ENCODE data around the gene KRT83.
"Not testable (repeated sequence)": the region's sequence is repeated elsewhere in the genome, so short reads cannot be mapped to it uniquely, and the experiment has no call there.

Gene KRT83

DNA sequence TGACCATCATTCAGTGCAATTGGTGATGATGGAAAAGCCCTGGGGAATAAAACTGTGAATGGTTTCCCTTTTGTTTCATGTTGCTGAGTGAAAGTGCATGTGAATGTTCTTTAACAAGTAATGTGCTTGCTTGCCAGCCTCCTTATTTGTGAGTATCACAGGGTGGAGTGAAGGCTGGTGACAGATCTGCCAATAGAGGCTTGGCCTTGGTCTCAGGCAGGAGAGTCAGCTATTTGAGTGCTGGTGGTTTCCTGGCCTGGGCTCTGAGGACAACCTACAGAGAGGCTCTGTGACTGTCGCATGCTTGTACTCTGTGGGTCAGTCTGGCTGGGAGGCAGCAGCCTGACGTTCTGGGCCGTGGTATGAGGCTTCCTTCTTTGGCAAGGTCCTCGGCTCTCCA lies 25.4 kb upstream of the KRT83 start:
- Histone ChIP-seq H3K9ac (ENCODE audit: low read depth, low read length, poor library complexity, severe bottlenecking) (no peak overlapping the region), H3K9me3 (ENCODE audit: insufficient read depth, low read depth, low read length) (no peaks in the 10 kb centered on the region), H2AFZ (ENCODE audit: low read length) (no peak overlapping the region), H4K20me1 (ENCODE audit: insufficient read depth, low read length, poor library complexity, severe bottlenecking) (no peaks in the 10 kb centered on the region), H3K27me3 (ENCODE audit: insufficient read depth, low read length, poor library complexity, severe bottlenecking) (no peaks in the 10 kb centered on the region), H3K4me1 (ENCODE audit: insufficient read depth, low read length, poor library complexity, severe bottlenecking) (peaks cover 33% of the 10 kb centered on the region), H3K4me2 (ENCODE audit: low read depth, low read length, poor library complexity, severe bottlenecking) (no peak overlapping the region), H3K36me3 (ENCODE audit: insufficient read depth, low read length) (no peaks in the 10 kb centered on the region), H3F3A (ENCODE audit: low read depth) (no peaks in the 10 kb centered on the region), H3K4me3 (ENCODE audit: low read length, poor library complexity, severe bottlenecking) (no peak overlapping the region), H3K79me2 (ENCODE audit: insufficient read depth, low read length) (no peaks in the 10 kb centered on the region), H3K9me2 (replicated peaks; ENCODE audit: low read depth, low read length) (no peaks in the 10 kb centered on the region)
- TF ChIP-seq EZH2phosphoT487 (IDR thresholded peaks at IDR 0.05; ENCODE audit: borderline replicate concordance), result no peak
- TF ChIP-seq, protein P1, sequence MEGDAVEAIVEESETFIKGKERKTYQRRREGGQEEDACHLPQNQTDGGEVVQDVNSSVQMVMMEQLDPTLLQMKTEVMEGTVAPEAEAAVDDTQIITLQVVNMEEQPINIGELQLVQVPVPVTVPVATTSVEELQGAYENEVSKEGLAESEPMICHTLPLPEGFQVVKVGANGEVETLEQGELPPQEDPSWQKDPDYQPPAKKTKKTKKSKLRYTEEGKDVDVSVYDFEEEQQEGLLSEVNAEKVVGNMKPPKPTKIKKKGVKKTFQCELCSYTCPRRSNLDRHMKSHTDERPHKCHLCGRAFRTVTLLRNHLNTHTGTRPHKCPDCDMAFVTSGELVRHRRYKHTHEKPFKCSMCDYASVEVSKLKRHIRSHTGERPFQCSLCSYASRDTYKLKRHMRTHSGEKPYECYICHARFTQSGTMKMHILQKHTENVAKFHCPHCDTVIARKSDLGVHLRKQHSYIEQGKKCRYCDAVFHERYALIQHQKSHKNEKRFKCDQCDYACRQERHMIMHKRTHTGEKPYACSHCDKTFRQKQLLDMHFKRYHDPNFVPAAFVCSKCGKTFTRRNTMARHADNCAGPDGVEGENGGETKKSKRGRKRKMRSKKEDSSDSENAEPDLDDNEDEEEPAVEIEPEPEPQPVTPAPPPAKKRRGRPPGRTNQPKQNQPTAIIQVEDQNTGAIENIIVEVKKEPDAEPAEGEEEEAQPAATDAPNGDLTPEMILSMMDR (conservative IDR thresholded peaks at IDR 0.05; ENCODE audit: low read length), result no peak

DNA sequence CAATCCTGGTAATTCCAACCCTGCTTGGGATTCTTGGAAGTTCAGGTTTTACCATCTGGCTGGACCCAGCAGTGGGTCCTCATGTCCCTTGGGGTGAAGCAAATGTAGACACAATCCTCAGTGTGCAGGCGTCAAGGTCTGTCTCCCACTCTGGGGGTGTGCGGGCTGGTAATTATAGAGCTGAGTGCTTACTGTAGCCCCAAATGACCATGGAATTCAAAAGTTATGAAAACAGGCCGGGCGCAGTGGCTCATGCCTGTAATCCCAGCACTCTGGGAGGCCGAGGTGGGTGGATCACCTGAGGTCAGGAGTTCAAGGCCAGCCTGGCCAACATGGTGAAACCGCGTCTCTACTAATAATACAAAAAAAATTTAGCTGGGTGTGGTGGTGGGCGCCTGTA lies 23.8 kb upstream of the KRT83 start:
- H3F3A ChIP-seq (ENCODE audit: low read depth); H3K9ac ChIP-seq (ENCODE audit: low read depth, low read length, poor library complexity, severe bottlenecking); H4K20me1 ChIP-seq (ENCODE audit: insufficient read depth, low read length, poor library complexity, severe bottlenecking); H3K79me2 ChIP-seq (ENCODE audit: insufficient read depth, low read length); H3K4me2 ChIP-seq (ENCODE audit: low read depth, low read length, poor library complexity, severe bottlenecking); H3K9me3 ChIP-seq (ENCODE audit: insufficient read depth, low read depth, low read length); H3K4me3 ChIP-seq (ENCODE audit: low read length, poor library complexity, severe bottlenecking); H3K36me3 ChIP-seq (ENCODE audit: insufficient read depth, low read length); H2AFZ ChIP-seq (ENCODE audit: low read length); H3K9me2 ChIP-seq (replicated peaks; ENCODE audit: low read depth, low read length); H3K27me3 ChIP-seq (ENCODE audit: insufficient read depth, low read length, poor library complexity, severe bottlenecking): not testable (repeated sequence)
- peaks cover 24% of the 10 kb centered on the region for H3K4me1 ChIP-seq (ENCODE audit: insufficient read depth, low read length, poor library complexity, severe bottlenecking)

DNA sequence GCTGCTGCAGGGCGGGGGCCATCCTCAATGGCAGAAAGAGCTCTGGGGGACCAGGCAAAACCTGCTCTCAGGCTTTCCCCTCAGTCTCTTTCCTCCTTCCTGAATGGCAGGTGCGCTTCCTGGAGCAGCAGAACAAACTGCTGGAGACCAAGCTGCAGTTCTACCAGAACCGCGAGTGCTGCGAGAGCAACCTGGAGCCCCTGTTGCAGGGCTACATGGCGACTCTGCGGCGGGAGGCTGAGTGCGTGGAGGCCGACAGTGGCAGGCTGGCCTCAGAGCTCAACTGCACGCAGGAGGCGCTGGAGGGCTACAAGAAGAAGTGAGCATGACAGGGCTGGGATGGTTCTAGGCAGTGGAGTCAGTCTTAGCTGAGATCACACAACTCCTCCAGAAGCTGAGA lies 22.9 kb upstream of the KRT83 start:
- H3K4me3 ChIP-seq (ENCODE audit: low read length, poor library complexity, severe bottlenecking), result no peak overlapping the region
- H4K20me1 ChIP-seq (ENCODE audit: insufficient read depth, low read length, poor library complexity, severe bottlenecking), result no peaks in the 10 kb centered on the region
- H3K79me2 ChIP-seq (ENCODE audit: insufficient read depth, low read length), result no peaks in the 10 kb centered on the region
- H3K9me2 ChIP-seq (replicated peaks; ENCODE audit: low read depth, low read length), result no peaks in the 10 kb centered on the region
- no peak overlapping the region for H3K4me2 ChIP-seq (ENCODE audit: low read depth, low read length, poor library complexity, severe bottlenecking)
- TF ChIP-seq, protein P1 (conservative IDR thresholded peaks at IDR 0.05; ENCODE audit: low read length), result no peak; the same call in 1 of the 2 replicates
- no peak for TF ChIP-seq EZH2phosphoT487 (IDR thresholded peaks at IDR 0.05; ENCODE audit: borderline replicate concordance)
- H3K9ac ChIP-seq (ENCODE audit: low read depth, low read length, poor library complexity, severe bottlenecking), result no peak overlapping the region
- no peaks in the 10 kb centered on the region for H3K27me3 ChIP-seq (ENCODE audit: insufficient read depth, low read length, poor library complexity, severe bottlenecking)
- H3F3A ChIP-seq (ENCODE audit: low read depth), result no peaks in the 10 kb centered on the region
- H3K36me3 ChIP-seq (ENCODE audit: insufficient read depth, low read length), result no peaks in the 10 kb centered on the region
- no peaks in the 10 kb centered on the region for H3K9me3 ChIP-seq (ENCODE audit: insufficient read depth, low read depth, low read length)
- no peak overlapping the region for H2AFZ ChIP-seq (ENCODE audit: low read length)
- H3K4me1 ChIP-seq (ENCODE audit: insufficient read depth, low read length, poor library complexity, severe bottlenecking), result peaks cover 18% of the 10 kb centered on the region

DNA sequence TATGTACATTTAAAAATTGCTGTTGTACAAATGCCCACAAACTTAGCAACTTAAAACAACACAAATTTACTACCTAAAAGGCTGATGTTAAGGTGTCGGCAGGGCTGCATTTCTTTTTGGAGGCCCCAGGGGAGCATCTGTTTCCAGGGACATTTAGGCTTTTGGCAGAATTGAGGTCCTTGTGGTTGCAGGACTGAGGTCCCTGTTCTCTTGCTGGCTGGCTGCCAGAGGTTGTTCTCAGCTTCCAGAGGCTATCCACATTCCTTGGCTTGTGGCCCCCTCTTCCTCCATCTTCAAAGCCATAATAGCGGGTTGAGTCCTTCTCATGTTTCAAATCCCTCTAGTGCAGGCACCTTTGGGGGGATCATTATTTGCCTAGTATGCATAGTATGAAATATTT lies 22.4 kb upstream of the KRT83 start:
- TF ChIP-seq EZH2phosphoT487 (IDR thresholded peaks at IDR 0.05; ENCODE audit: borderline replicate concordance), result no peak
- TF ChIP-seq, protein P1 (conservative IDR thresholded peaks at IDR 0.05; ENCODE audit: low read length), result no peak
- H3F3A ChIP-seq (ENCODE audit: low read depth), result no peaks in the 10 kb centered on the region
- no peaks in the 10 kb centered on the region for H3K27me3 ChIP-seq (ENCODE audit: insufficient read depth, low read length, poor library complexity, severe bottlenecking)
- peaks cover 14% of the 10 kb centered on the region for H3K4me1 ChIP-seq (ENCODE audit: insufficient read depth, low read length, poor library complexity, severe bottlenecking)
- no peak overlapping the region for H3K9ac ChIP-seq (ENCODE audit: low read depth, low read length, poor library complexity, severe bottlenecking)
- no peaks in the 10 kb centered on the region for H3K9me2 ChIP-seq (replicated peaks; ENCODE audit: low read depth, low read length)
- H3K79me2 ChIP-seq (ENCODE audit: insufficient read depth, low read length), result no peaks in the 10 kb centered on the region
- H3K36me3 ChIP-seq (ENCODE audit: insufficient read depth, low read length), result no peaks in the 10 kb centered on the region
- H3K4me3 ChIP-seq (ENCODE audit: low read length, poor library complexity, severe bottlenecking), result no peak overlapping the region
- no peak overlapping the region for H2AFZ ChIP-seq (ENCODE audit: low read length)
- H3K4me2 ChIP-seq (ENCODE audit: low read depth, low read length, poor library complexity, severe bottlenecking), result no peak overlapping the region
- no peaks in the 10 kb centered on the region for H4K20me1 ChIP-seq (ENCODE audit: insufficient read depth, low read length, poor library complexity, severe bottlenecking)
- no peaks in the 10 kb centered on the region for H3K9me3 ChIP-seq (ENCODE audit: insufficient read depth, low read depth, low read length)

Measured in Loucy (cell line).